ENCODE results near the gene ZNF319. TPM values are rescaled to one million over a fixed set of nuclear protein-coding genes. Genes with fewer than 3 reads are reported as not detected.

ZNF319 gene
- total and polyA plus RNA-seq, 2 of the 4 experiments (the other 2 are of a cell fraction) = 0.90 to 6.3 TPM

DNA sequence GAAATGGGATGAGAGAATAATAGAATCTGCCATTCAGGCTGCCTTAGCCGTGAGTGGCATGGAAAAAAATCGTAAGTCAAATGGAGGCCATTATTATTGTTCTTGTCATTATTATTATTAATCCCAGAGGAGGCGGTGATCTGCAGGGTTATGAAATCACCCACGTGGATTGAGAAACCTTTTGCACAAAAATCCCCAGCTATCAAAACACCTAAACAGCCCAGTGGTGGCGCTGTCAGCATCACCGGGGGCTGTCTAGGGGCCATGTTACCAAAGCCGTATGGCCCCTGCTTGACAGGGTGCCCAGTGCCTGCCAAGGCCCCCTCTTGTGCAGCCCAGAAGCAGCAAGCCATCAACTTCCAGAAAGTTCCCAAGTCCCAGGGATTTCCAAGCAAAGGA is 54.7 kb downstream of the ZNF319 start:
- Histone ChIP-seq H3K23ac (ENCODE audit: low read depth, low read length) (no peak overlapping the region), H2AK9ac (replicated peaks; ENCODE audit: low read depth, low read length, poor library complexity) (no peak overlapping the region), H3K4me3 (ENCODE audit: insufficient read depth, low read depth, low read length) (no peak overlapping the region), H2BK20ac (ENCODE audit: low read depth, low read length) (no peak overlapping the region), H3K9me3 (ENCODE audit: control insufficient read depth, insufficient read depth, low read length) (no peaks in the 10 kb centered on the region; the same call in 1 of the 2 replicates), H4K8ac (ENCODE audit: low read depth in 2 of 2, low read length in 2 of 2) (no peak overlapping the region), H4K91ac (ENCODE audit: insufficient read depth, low read depth, low read length) (no peak overlapping the region), H2AFZ (replicated peaks; ENCODE audit: low read length, poor library complexity) (no peak overlapping the region), H3K79me1 (ENCODE audit: low read depth in 1 of 2, low read length in 2 of 2) (no peaks in the 10 kb centered on the region), H2BK5ac (ENCODE audit: low read depth, low read length, poor library complexity, severe bottlenecking) (no peak overlapping the region), H3K9ac (ENCODE audit: low read depth, low read length) (no peak overlapping the region), H3K36me3 (ENCODE audit: control insufficient read depth, insufficient read depth, low read length) (no peaks in the 10 kb centered on the region), H3K18ac (ENCODE audit: low read depth, low read length) (no peak overlapping the region), H2BK15ac (ENCODE audit: low read depth, low read length) (no peak overlapping the region), H2BK120ac (ENCODE audit: low read depth, low read length) (no peak overlapping the region), H3K27ac (ENCODE audit: insufficient read depth, low read length) (no peak overlapping the region), H4K5ac (ENCODE audit: low read depth, low read length) (no peak overlapping the region), H2AK5ac (ENCODE audit: low read depth, low read length) (no peak overlapping the region), H4K20me1 (ENCODE audit: insufficient read depth, low read length) (no peaks in the 10 kb centered on the region), H3K4me1 (ENCODE audit: control insufficient read depth, insufficient read depth, low read length) (no peaks in the 10 kb centered on the region), H3K4me2 (ENCODE audit: low read depth, low read length) (no peak overlapping the region), H3K14ac (replicated peaks; ENCODE audit: low read depth, low read length) (no peak overlapping the region), H3K27me3 (ENCODE audit: control insufficient read depth, insufficient read depth, low read length) (peaks cover 38% of the 10 kb centered on the region), H3K56ac (ENCODE audit: extremely low read depth, insufficient read depth, low read length) (no peak overlapping the region), H3K9me1 (ENCODE audit: insufficient read depth, low read length) (no peaks in the 10 kb centered on the region), H3K4ac (ENCODE audit: low read depth, low read length) (no peak overlapping the region)
- in situ Hi-C loops (cut with MboI; ENCODE audit: low sequenced_read_pairs) = no loop called here
- WGBS, 2 experiments (ENCODE audit: extremely low coverage in 2 of 2, insufficient read length in 1 of 2) = no CpG with 5 or more reads among the region's 7 CpGs
- ATAC-seq (ENCODE audit: low read depth) = no peak
- intact Hi-C loops (cut with micrococcal nuclease) = no loop called here
- dilution Hi-C loops (cut with HindIII; ENCODE audit: low sequenced_read_pairs, unreplicated experiment) = no loop called here
- TF ChIP-seq NFE2L2 (IDR thresholded peaks at IDR 0.05; ENCODE audit: low read depth, low read length) (no peak), RAD21 (IDR thresholded peaks at IDR 0.05; ENCODE audit: low read length) (no peak), MAFK (IDR thresholded peaks at IDR 0.05; ENCODE audit: low read depth, low read length) (no peak), USF2 (IDR thresholded peaks at IDR 0.05; ENCODE audit: low read depth, low read length) (no peak), POLR2A (IDR thresholded peaks at IDR 0.05; ENCODE audit: low read depth, low read length) (no peak), MXI1 (IDR thresholded peaks at IDR 0.05; ENCODE audit: borderline replicate concordance, low read depth, low read length) (no peak), CEBPB (IDR thresholded peaks at IDR 0.05; ENCODE audit: low read depth, low read length) (peak; percentile 61), RCOR1 (IDR thresholded peaks at IDR 0.05; ENCODE audit: insufficient replicate concordance, low read length) (no peak), CTCF (conservative IDR thresholded peaks at IDR 0.05; ENCODE audit: low read depth, low read length) (0 out of 2 replicates have a peak, but pooled peaks have one; percentile 11), CHD1 (IDR thresholded peaks at IDR 0.05; ENCODE audit: low read depth, low read length) (no peak)
- ChIA-PET CTCF (no interaction called here), POLR2A (ENCODE audit: unreplicated experiment) (no interaction called here)
- DNase-seq = no peak
- BruUV-seq (replicated peaks) = no TSS peak
